ENCODE results near the gene FST.
A peak's percentile ranks its signal among the peaks of the same experiment; 100 is the strongest.

The FST gene

GRCh38 chr5:53472720-53473510, 7.5 kb upstream of the FST start:
- TF ChIP-seq CTCF (IDR thresholded peaks at IDR 0.05; ENCODE audit: insufficient read depth, missing control alignments): no peak
- FAIRE-seq: no peak
- no peak for DNase-seq (ENCODE audit: insufficient read length, low spot score)

GRCh38 chr5:53473633-53474032, 6.8 kb upstream of the FST start:
- FAIRE-seq: no peak
- DNase-seq (ENCODE audit: insufficient read length, low spot score): no peak
- no peak for TF ChIP-seq CTCF (IDR thresholded peaks at IDR 0.05; ENCODE audit: insufficient read depth, missing control alignments)

- no peak for DNase-seq (ENCODE audit: insufficient read length, low spot score)
- no peak for TF ChIP-seq CTCF (IDR thresholded peaks at IDR 0.05; ENCODE audit: insufficient read depth, missing control alignments)
- FAIRE-seq: no peak
Measured at GRCh38 chr5:53475320-53475719, 5.1 kb upstream of the FST start.

GRCh38 chr5:53476019-53476418, 4.4 kb upstream of the FST start:
- FAIRE-seq (no peak), DNase-seq (ENCODE audit: insufficient read length, low spot score) (no peak)
- TF ChIP-seq CTCF (IDR thresholded peaks at IDR 0.05; ENCODE audit: insufficient read depth, missing control alignments): no peak

- no peak for FAIRE-seq
- no peak for TF ChIP-seq CTCF (IDR thresholded peaks at IDR 0.05; ENCODE audit: insufficient read depth, missing control alignments)
- no peak for DNase-seq (ENCODE audit: insufficient read length, low spot score)
Measured at GRCh38 chr5:53476531-53477480, 3.6 kb upstream of the FST start.

- DNase-seq (ENCODE audit: insufficient read length, low spot score): peak; percentile 33
- TF ChIP-seq CTCF (IDR thresholded peaks at IDR 0.05; ENCODE audit: insufficient read depth, missing control alignments): peak; percentile 79
- FAIRE-seq: no peak
Measured at GRCh38 chr5:53478411-53479044, 1.9 kb upstream of the FST start.
